Esophagus muscularis mucosa (tissue), 3 donors: ENCODE results near the gene NDUFAF2.

ENCODE experiments used
- POLR2AphosphoS5 ChIP-seq, 2 donors: sonication (generic); formaldehyde crosslinking; IDR thresholded peaks; one replicate each; pipeline ENCODE4 v1.6.1; 2017; ENCODE audit warnings: antibody characterized with exemption in 2 of 2
- TF ChIP-seq, protein P1 (sequence below), 3 experiments: fragments of 200-600 bp in 2 of 3; fragments of 450-650 bp in 1 of 3; sonication (generic) in 2 of 3; IDR thresholded peaks; one replicate each; pipeline ENCODE4 v1.5.1; 2017 to 2019; ENCODE audit warnings: antibody characterized with exemption in 3 of 3, mild to moderate bottlenecking in 2 of 3, moderate library complexity in 1 of 3

DNA sequence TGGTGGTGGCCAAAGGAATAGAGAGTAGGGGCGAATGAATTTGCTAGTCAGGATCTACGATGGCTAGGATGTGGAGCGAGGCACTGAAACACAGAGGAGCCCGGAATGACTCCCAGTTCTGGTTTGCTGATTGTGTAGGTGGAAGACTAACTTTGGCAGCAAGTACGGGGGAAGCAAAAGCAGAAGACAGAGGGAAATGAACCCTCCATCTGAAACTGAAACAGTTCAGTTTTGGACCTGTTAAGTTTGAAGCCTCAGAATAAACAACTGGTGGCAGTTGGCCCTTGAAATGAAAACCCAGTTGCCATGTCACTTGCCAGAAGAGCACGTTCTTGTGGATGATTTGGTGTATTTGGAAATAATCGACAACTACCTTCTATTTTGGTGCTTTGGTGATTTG is 232.7 kb downstream of the NDUFAF2 start:
- TF ChIP-seq, protein P1, sequence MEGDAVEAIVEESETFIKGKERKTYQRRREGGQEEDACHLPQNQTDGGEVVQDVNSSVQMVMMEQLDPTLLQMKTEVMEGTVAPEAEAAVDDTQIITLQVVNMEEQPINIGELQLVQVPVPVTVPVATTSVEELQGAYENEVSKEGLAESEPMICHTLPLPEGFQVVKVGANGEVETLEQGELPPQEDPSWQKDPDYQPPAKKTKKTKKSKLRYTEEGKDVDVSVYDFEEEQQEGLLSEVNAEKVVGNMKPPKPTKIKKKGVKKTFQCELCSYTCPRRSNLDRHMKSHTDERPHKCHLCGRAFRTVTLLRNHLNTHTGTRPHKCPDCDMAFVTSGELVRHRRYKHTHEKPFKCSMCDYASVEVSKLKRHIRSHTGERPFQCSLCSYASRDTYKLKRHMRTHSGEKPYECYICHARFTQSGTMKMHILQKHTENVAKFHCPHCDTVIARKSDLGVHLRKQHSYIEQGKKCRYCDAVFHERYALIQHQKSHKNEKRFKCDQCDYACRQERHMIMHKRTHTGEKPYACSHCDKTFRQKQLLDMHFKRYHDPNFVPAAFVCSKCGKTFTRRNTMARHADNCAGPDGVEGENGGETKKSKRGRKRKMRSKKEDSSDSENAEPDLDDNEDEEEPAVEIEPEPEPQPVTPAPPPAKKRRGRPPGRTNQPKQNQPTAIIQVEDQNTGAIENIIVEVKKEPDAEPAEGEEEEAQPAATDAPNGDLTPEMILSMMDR (IDR thresholded peaks at IDR 0.05) = no peak
- TF ChIP-seq POLR2AphosphoS5 (IDR thresholded peaks at IDR 0.05) = no peak
